Measurements from ENCODE around the gene SLC35F1.

SLC35F1 gene

GRCh38 chr6:118206221-118206620 lies 299.2 kb downstream of the SLC35F1 start:
- no peak for DNase-seq

DNA sequence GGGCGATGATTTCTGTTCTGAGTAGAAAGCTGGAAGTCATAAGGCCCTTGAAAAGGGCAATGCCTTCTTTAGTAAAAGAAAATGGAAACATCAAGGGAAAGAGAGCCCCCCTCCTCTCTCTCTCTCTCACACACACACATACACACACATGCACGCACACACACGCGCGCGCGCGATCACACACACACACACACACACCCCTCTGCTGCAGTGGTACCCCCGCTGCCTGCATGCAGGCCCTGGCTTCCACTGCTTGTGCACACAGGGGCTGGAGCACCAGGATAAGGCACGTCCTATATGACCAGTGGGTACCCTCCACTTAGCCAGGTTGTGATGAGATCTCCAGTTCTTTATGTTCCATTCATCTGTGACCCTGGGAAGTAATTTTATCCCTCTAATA lies 300.9 kb downstream of the SLC35F1 start:
- no peak for DNase-seq

DNA sequence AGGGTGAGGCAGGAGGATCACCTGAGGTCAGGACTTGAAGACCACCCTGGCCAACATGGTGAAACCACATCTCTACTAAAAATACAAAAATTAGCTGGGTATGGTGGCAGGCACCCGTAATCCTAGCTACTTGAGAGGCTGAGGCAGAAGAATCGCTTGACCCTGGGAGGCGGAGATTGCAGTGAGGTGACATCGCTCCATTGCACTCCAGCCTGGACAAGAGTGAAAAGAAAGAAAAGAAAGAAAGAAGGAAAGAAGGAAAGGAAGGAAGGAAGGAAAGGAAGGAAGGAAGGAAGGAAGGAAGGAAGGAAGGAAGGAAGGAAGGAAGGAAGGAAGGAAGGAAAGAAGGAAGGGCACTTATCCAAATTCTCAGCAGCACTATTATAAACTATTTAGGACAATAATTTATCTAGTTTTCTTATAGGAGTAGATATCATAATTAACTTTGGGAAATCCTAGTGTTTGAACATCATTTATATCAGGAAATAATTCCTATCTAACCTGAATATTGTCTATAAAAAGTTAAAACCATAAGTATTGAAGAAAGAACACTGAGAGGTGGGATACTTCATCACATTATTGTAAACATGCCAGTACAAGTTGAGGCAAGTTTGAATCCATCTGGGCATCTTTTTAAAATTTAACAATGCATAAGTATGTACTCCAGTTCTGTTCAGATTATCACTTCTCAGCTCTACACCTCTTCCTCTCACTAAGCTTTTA lies 305.5 kb downstream of the SLC35F1 start:
- no peak for DNase-seq

GRCh38 chr6:118215269-118215668 lies 308.2 kb downstream of the SLC35F1 start:
- no peak for DNase-seq

GRCh38 chr6:118216751-118217150 lies 309.7 kb downstream of the SLC35F1 start:
- DNase-seq, result no peak

GRCh38 chr6:118218156-118218555 lies 311.1 kb downstream of the SLC35F1 start:
- DNase-seq, result no peak

GRCh38 chr6:118220429-118221128 lies 313.5 kb downstream of the SLC35F1 start:
- DNase-seq, result no peak

- DNase-seq, result no peak
Measured at GRCh38 chr6:118223316-118223715, 316.3 kb downstream of the SLC35F1 start.

DNA sequence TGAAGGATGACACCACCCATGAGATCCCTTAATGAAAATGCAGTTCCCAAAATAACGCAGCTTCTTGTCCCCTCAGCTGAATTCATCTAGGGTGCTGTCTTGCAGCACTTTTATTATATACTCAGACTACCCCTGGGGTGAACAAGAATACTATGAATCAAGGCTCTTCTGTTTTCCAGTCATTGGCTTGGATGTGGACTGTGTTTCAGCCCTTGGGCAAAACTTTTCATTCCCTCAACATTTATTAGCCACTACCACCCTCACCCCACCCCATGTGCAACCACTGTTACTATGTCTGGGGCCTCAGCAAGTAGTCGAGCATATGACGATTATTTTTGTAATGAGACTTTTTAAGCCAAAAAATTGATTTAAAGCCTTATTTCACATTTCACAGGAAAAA lies 321.8 kb downstream of the SLC35F1 start:
- DNase-seq, result no peak

DNA sequence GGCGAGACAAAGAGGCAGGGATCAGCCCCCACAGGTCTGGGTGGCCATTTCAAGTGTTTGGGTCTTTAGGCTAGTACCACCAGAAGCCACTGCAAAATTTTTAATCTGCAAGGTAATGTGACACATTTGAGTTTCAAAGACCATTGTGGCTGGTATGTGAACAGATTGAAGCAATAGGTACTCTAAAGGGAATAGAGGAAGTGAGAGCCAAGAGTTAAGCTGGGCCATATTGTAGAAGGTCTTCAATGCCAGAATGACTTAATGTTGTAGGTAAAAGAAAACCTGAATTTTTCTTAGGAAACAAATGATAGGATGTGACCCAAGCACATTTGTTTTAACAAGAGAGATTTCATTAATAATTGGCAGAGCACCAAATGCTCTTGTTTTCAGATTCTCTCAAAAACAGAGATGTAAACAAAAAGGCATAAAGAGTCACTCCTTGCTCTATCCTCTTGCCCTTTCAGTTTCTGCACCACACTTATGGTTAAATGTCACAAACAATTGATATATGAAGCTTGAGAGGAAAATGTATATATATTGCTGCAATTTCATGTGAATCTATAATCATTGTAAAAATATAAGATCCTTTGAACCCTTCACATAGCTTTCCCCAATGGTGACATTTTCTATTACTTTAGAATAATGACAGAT lies 333.9 kb downstream of the SLC35F1 start:
- DNase-seq, result peak in 1 of 2 experiments; percentile 3

GRCh38 chr6:118246406-118246805 lies 339.3 kb downstream of the SLC35F1 start:
- DNase-seq, result no peak

- no peak for DNase-seq
Measured at GRCh38 chr6:118248171-118248570, 341.1 kb downstream of the SLC35F1 start.

DNA sequence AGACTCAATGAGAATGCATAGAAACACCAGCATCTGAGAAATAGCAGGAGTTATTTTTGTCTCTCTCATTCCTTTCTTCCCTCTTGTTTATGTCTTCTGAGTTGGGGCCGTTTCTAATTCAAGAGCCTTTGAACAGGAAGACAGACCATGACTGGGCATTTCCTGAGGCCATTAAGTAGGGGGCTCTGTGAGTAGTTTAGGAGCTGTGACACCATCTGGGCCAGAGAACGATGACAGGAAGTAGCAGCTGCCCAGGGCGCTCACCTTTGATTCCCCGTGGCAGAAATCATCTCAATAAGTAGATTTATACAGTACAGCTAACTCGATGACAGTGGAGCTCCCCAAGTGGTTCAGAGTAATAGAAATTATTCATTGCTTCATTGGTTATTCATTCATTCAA lies 342.6 kb downstream of the SLC35F1 start:
- peak in 1 of 2 experiments; percentile 5 for DNase-seq

- peak; percentile 48 to 53 for DNase-seq
Measured at GRCh38 chr6:118252474-118252873, 345.4 kb downstream of the SLC35F1 start.

DNA sequence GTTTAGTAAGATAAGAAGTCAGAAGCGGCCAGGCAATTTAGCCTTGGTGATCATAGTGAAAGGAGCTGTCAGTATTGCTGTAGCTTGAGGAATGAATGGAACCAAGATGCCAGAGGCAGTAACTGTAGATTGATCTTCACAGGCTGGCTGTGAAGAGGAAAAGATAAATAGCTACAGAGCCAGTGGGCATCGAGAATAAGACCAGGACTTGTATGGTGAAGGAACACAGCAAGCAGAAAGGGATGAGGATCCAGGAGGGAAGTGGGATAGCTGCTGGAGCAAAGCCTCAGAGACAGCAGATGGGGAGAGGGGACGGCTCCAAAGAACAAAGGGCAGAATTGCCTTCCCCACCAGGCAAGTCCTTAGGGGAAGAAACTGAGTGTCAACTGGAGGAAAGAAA lies 346.7 kb downstream of the SLC35F1 start:
- no peak for DNase-seq

DNA sequence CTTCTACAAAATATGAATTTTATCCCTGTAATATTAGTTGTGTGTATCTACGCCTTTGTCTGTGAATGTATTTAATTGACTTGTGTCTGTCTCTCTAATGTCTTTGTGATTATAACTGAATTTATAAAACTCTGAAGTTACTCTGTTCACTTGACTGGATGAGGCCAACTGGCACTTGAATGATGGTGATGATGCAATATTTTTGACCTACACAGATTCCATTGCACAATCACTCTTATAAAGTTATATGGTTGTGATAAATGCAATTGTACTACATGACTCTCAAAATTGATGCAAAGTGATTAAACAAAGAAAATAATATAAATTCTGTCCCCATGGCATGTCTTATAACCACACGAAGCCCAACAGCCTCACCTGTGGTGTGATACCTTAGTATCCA lies 353.8 kb downstream of the SLC35F1 start:
- no peak for DNase-seq

GRCh38 chr6:118263921-118264486 lies 356.9 kb downstream of the SLC35F1 start:
- DNase-seq, result peak; percentile 24 to 25

- DNase-seq, result no peak
Measured at GRCh38 chr6:118269659-118270058, 362.6 kb downstream of the SLC35F1 start.

DNA sequence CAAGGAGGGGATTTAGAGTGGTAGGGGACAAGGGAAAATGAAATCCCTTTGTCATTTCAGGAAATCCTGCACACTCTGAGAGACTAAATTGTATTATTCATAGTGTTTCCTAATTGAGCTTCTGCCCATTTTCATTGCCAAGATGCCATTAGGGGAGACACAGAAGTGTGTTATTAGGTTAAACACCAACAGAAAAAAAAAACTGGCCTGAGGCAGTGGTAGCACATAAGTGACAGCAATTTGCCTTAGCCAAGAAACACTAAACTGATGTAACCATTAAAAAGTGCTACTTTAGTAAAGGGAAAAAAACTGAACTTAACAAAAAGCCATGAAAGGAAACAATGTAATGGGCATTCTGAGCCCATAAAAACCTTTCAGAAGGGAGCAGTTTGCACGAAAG lies 370.6 kb downstream of the SLC35F1 start:
- no peak for DNase-seq

DNA sequence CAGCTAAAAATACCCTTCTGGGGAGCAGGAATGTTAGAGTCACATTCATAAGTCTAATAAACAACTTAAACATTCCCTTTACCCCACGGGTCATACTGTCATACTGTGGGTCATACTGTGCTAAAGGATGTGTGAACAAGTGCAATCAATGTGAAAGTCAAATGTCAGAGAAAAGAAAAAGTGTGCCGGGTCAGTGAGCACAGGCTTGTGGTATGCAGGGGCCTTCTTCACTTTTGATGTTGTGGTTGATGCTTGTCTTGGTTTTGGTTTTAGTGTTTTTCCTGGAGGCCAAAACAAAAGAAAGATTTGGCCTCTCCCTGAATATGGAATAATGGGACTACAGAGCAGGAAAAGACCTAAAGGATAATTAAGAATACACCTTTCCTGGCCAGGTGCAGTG lies 373.1 kb downstream of the SLC35F1 start:
- DNase-seq, result no peak

GRCh38 chr6:118281291-118281690 lies 374.2 kb downstream of the SLC35F1 start:
- DNase-seq, result no peak

- peak; percentile 79 to 87 for DNase-seq
Measured at GRCh38 chr6:118283766-118284165, 376.7 kb downstream of the SLC35F1 start.

GRCh38 chr6:118284736-118285360 lies 377.8 kb downstream of the SLC35F1 start:
- DNase-seq, result peak; percentile 45 to 46

Measured in Kasumi-1 (cell line).